CD4-positive, alpha-beta T cell treated with Interleukin-10 for 1 hour (primary cell): ENCODE results near the gene ARMC8.

Experiments used
- DNase-seq: peaks from one replicate; pipeline ENCODE4 v3.0.0-alpha.2; 2020

Gene ARMC8

GRCh38 chr3:138323971-138324370 lies 136.9 kb downstream of the ARMC8 start:
- DNase-seq, result no peak

- DNase-seq, result no peak
These were observed 138.9 kb downstream of the ARMC8 start for GRCh38 chr3:138325990-138326389.

GRCh38 chr3:138326866-138327595 lies 139.9 kb downstream of the ARMC8 start:
- DNase-seq, result no peak

GRCh38 chr3:138327831-138328230 lies 140.7 kb downstream of the ARMC8 start:
- DNase-seq, result no peak

- no peak for DNase-seq
These were observed 141.2 kb downstream of the ARMC8 start for GRCh38 chr3:138328341-138328740.

GRCh38 chr3:138329127-138329983 lies 142.3 kb downstream of the ARMC8 start, which contains the start of gene NME9:
NME9 (minus strand) TSS chr3:138329851; CDS start chr3:138329335, 516 bp downstream.
- peak; percentile 95 for DNase-seq

GRCh38 chr3:138329984-138330293 lies 142.8 kb downstream of the ARMC8 start:
- DNase-seq, result no peak

GRCh38 chr3:138331143-138331894 lies 144.2 kb downstream of the ARMC8 start:
- DNase-seq, result no peak

- DNase-seq, result peak; percentile 33
These were observed 145.5 kb downstream of the ARMC8 start for GRCh38 chr3:138332472-138333073.

- DNase-seq, result no peak
These were observed 147.5 kb downstream of the ARMC8 start for GRCh38 chr3:138334608-138335007.

GRCh38 chr3:138336454-138336999 lies 149.4 kb downstream of the ARMC8 start:
- no peak for DNase-seq

GRCh38 chr3:138338244-138338643 lies 151.1 kb downstream of the ARMC8 start:
- DNase-seq, result no peak

GRCh38 chr3:138338811-138339210 lies 151.7 kb downstream of the ARMC8 start:
- no peak for DNase-seq

- DNase-seq, result no peak
These were observed 153.4 kb downstream of the ARMC8 start for GRCh38 chr3:138340511-138340910.

- no peak for DNase-seq
These were observed 157.7 kb downstream of the ARMC8 start for GRCh38 chr3:138344754-138345153.
